ENCODE results near the gene RPS6KB1. TPM values are rescaled to one million over a fixed set of nuclear protein-coding genes. Genes with fewer than 3 reads are reported as not detected.

RPS6KB1 gene
- total RNA-seq, 1 donor from 2014 or later = 38.6 TPM

Other genes starting within 250 kb of the RPS6KB1 start
- 19.6 TPM in 2 replicates for gene PTRH2, start 185.7 kb upstream of the RPS6KB1 start, total RNA-seq
- gene VMP1, start 185.5 kb upstream of the RPS6KB1 start, total RNA-seq = 364 and 468 TPM in 2 replicates
- 6.9 and 7.9 TPM in 2 replicates for gene TUBD1, start 178 bp upstream of the RPS6KB1 start, total RNA-seq
- 26.8 and 27.0 TPM in 2 replicates for gene RNFT1, start 71.6 kb downstream of the RPS6KB1 start, total RNA-seq
- 25.9 and 26.2 TPM in 2 replicates for gene HEATR6, start 185.8 kb downstream of the RPS6KB1 start, total RNA-seq